HL-60 (cell line): Measurements from ENCODE around the gene MAST3.

Experiments used
- CTCF ChIP-seq: IDR thresholded peaks from one replicate; pipeline ENCODE4 v1.5.1; 2011; ENCODE audit warnings: low read length, control low read depth, inconsistent platforms; ENCODE audit not compliant: insufficient read depth
- GABPA ChIP-seq: IDR thresholded peaks from 2 replicates; pipeline ENCODE4 v1.6.1; 2012; ENCODE audit warnings: low read depth
- REST ChIP-seq: IDR thresholded peaks from 2 replicates; pipeline ENCODE4 v1.6.1; 2012; ENCODE audit warnings: low read depth; ENCODE audit not compliant: insufficient replicate concordance

DNA sequence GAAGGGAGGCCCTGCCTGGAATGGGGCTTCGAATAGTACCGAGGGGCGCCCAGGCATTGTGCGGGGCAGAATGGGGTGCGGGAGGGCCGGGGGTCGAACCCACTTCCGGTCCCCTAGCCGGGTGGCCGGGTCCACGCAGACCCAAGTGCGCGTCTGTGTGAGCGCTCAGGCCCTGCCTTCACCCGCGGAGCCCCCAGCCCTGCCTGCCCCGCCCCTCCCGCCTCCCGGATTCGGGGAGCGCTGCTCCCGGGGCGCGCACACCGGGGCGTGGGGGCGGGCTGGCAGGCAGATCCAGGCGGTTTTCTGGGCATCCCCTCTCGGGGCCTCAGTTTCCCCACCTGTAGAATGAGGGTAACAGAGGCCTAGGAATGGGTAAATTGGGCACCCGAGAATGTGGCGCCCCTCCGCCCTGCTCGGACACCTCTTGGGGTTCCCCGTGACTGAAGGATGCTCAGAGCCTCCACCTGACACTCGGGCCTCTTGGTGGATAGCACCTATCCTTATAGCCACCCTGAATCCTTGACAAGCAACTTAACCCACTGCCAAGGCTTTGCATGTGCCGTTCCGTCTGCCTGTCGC is 56.1 kb downstream of the MAST3 start:
- TF ChIP-seq CTCF: no peak
- no peak for TF ChIP-seq GABPA
- TF ChIP-seq REST: no peak
